Thoracic aorta (tissue), 2 donors: ENCODE data around the gene DAND5. TPM values are rescaled to one million over a fixed set of nuclear protein-coding genes. Genes with fewer than 3 reads are reported as not detected.
A peak's percentile ranks its signal among the peaks of the same experiment; 100 is the strongest.

Experiments
- ATAC-seq: fragments of 150-250 bp; one replicate; pipeline ENCODE4 v1.8.0; 2017; ENCODE audit warnings: low read depth; ENCODE audit not compliant: insufficient number of reproducible peaks, low FRiP score
- DNase-seq: peaks from one replicate; pipeline ENCODE4 v3.0.0-alpha.2; 2020; ENCODE audit warnings: low spot score
- H3K27ac ChIP-seq, 2 donors: fragments of 200-600 bp; sonication (generic); 1 replicate in 1 of 2; 2 replicates in 1 of 2; pipeline ENCODE4 v1.5.1; 2016; ENCODE audit warnings: mild to moderate bottlenecking in 2 of 2, moderate library complexity in 2 of 2
- H3K27me3 ChIP-seq: fragments of 200-600 bp; sonication (generic); replicated peaks from 2 replicates; pipeline ENCODE4 v1.6.0; 2016; ENCODE audit warnings: mild to moderate bottlenecking; ENCODE audit not compliant: insufficient read depth
- H3K36me3 ChIP-seq: fragments of 200-600 bp; sonication (generic); one replicate; pipeline ENCODE4 v1.5.1; 2016
- H3K4me1 ChIP-seq, 2 donors: fragments of 200-600 bp; sonication (generic); 1 replicate in 1 of 2; 2 replicates in 1 of 2; pipeline versions ENCODE4 v1.5.1 to v1.6.0; 2016; ENCODE audit warnings: low read depth in 2 of 2, mild to moderate bottlenecking in 1 of 2; ENCODE audit not compliant: control insufficient read depth in 1 of 2
- H3K4me3 ChIP-seq: fragments of 200-600 bp; sonication (generic); 2 replicates; pipeline ENCODE4 v1.5.1; 2016; ENCODE audit warnings: mild to moderate bottlenecking
- H3K9me3 ChIP-seq: fragments of 200-600 bp; sonication (generic); 2 replicates; pipeline ENCODE4 v1.5.1; 2016
- CTCF ChIP-seq: fragments of 200-600 bp; sonication (generic); IDR thresholded peaks from one replicate; pipeline ENCODE4 v1.5.1; 2019; ENCODE audit warnings: antibody characterized with exemption
- total RNA-seq, 2 donors: library from RNA; depleted of rRNA; stranded (reverse); fragments of >200 nt; gene quantifications; one replicate each; pipeline versions ENCODE4 v1.1.0 to v1.2.3, GENCODE V29; 2016

Gene DAND5
- total RNA-seq, 2 donors from 2014 or later, result not detected

- Histone ChIP-seq H3K36me3 (no peaks in the 10 kb centered on the region), H3K4me1 (peaks cover 64 to 95% of the 10 kb centered on the region in 2 donors), H3K27me3 (no peaks in the 10 kb centered on the region), H3K9me3 (no peaks in the 10 kb centered on the region), H3K27ac (peak overlapping the region; percentile 98 to 99), H3K4me3 (peak overlapping the region; percentile 69)
- no peak for DNase-seq
- no peak for TF ChIP-seq CTCF
- ATAC-seq, result no peak
These were observed 47.4 kb downstream of the DAND5 start for GRCh38 chr19:13016628-13017305.

GRCh38 chr19:13017306-13018034, 48.1 kb downstream of the DAND5 start:
- Histone ChIP-seq H3K36me3 (no peaks in the 10 kb centered on the region), H3K4me1 (peaks cover 61 to 95% of the 10 kb centered on the region in 2 donors)

GRCh38 chr19:13018035-13018914, 48.9 kb downstream of the DAND5 start:
- Histone ChIP-seq H3K4me3 (peak overlapping the region; percentile 69), H3K27me3 (no peaks in the 10 kb centered on the region), H3K27ac (peak overlapping the region; percentile 98 to 99), H3K4me1 (peaks cover 59 to 88% of the 10 kb centered on the region in 2 donors), H3K9me3 (no peaks in the 10 kb centered on the region), H3K36me3 (no peaks in the 10 kb centered on the region)
- no peak for DNase-seq
- no peak for ATAC-seq
- TF ChIP-seq CTCF, result no peak

More at GRCh38 chr19:13017306-13018034, 48.1 kb downstream of the DAND5 start:
- Histone ChIP-seq H3K9me3 (no peaks in the 10 kb centered on the region), H3K27me3 (no peaks in the 10 kb centered on the region), H3K4me3 (peak overlapping the region; percentile 69), H3K27ac (peak overlapping the region; percentile 98 to 99)
- no peak for DNase-seq
- no peak for TF ChIP-seq CTCF
- ATAC-seq, result no peak

- Histone ChIP-seq H3K9me3 (no peaks in the 10 kb centered on the region), H3K36me3 (no peaks in the 10 kb centered on the region), H3K4me1 (peaks cover 63 to 84% of the 10 kb centered on the region in 2 donors), H3K27me3 (no peaks in the 10 kb centered on the region), H3K27ac (peak overlapping the region; percentile 98 to 99), H3K4me3 (peak overlapping the region; percentile 69)
- no peak for DNase-seq
- TF ChIP-seq CTCF, result no peak
- no peak for ATAC-seq
These were observed 50.0 kb downstream of the DAND5 start for GRCh38 chr19:13019332-13019731.
